Ascending aorta (tissue), 2 donors: Measurements from ENCODE around the gene CD22. TPM values are rescaled to one million over a fixed set of nuclear protein-coding genes. Genes with fewer than 3 reads are reported as not detected.

Source experiments
- DNase-seq, 2 donors: peaks; one replicate each; pipeline ENCODE4 v3.0.0-alpha.2; 2019; ENCODE audit warnings: low spot score in 2 of 2
- H3K27ac ChIP-seq, 2 donors: fragments of 200-600 bp; sonication (generic); one replicate each; pipeline ENCODE4 v1.5.1; 2016 to 2017; ENCODE audit warnings: mild to moderate bottlenecking in 1 of 2
- H3K27me3 ChIP-seq: fragments of 200-600 bp; sonication (generic); one replicate; pipeline ENCODE4 v1.5.1; 2017
- H3K36me3 ChIP-seq, 2 donors: fragments of 200-600 bp; sonication (generic); one replicate each; pipeline ENCODE4 v1.5.1; 2016
- H3K4me1 ChIP-seq, 2 donors: fragments of 200-600 bp; sonication (generic); one replicate each; pipeline ENCODE4 v1.5.1; 2016 to 2017; ENCODE audit warnings: mild to moderate bottlenecking in 1 of 2
- H3K4me3 ChIP-seq, 2 donors: fragments of 200-600 bp; sonication (generic); one replicate each; pipeline ENCODE4 v1.5.1; 2016 to 2017; ENCODE audit warnings: mild to moderate bottlenecking in 1 of 2
- H3K9me3 ChIP-seq, 2 donors: fragments of 200-600 bp; sonication (generic); one replicate each; pipeline ENCODE4 v1.5.1; 2016
- CTCF ChIP-seq, 3 experiments: fragments of 200-600 bp in 2 of 3; fragments of 450-650 bp in 1 of 3; sonication (generic) in 2 of 3; IDR thresholded peaks; one replicate each; pipeline ENCODE4 v1.5.1; 2016 to 2019; ENCODE audit warnings: antibody characterized with exemption in 3 of 3, mild to moderate bottlenecking in 1 of 3, moderate library complexity in 1 of 3
- intact Hi-C: fragments of 100-400 bp; cut with DNase I; formaldehyde crosslinking; loops from one replicate; pipeline ENCODE4 v1.15.1; 2023
- total RNA-seq: library from RNA; depleted of rRNA; stranded (reverse); fragments of >200 nt; gene quantifications from one replicate; pipeline ENCODE4 v1.1.0, GENCODE V29; 2016

The CD22 gene
- total RNA-seq, 1 donor from 2014 or later, result 0.75 TPM

- no peaks in the 10 kb centered on the region for H3K27me3 ChIP-seq
- TF ChIP-seq CTCF (IDR thresholded peaks at IDR 0.05), result no peak
- intact Hi-C loops, result no loop called here
Observed at GRCh38 chr19:35341006-35341405, 12.0 kb downstream of the CD22 start.

DNA sequence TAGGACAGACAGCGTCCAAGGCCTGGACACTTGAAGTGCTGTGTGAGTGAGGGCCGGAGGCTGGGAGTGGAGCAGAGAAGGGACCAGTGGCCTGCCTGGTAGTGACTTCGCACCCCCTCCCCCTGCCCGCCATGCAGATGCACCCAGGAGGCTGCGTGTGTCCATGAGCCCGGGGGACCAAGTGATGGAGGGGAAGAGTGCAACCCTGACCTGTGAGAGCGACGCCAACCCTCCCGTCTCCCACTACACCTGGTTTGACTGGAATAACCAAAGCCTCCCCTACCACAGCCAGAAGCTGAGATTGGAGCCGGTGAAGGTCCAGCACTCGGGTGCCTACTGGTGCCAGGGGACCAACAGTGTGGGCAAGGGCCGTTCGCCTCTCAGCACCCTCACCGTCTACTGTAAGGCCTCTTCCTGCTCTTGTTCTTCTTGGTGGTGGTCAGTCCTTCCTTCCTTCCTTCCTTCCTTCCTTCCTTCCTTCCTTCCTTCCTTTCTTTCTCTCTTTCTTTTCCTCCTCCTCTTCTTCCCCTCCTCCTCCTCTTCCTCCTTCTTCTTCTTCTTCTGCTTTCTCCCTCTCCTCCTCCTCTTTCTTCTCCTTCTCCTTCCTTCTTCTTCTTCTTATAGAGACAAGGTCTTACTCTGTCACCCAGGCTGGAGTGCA, 12.7 kb downstream of the CD22 start:
- no peak for DNase-seq
- Histone ChIP-seq H3K27me3 (no peaks in the 10 kb centered on the region), H3K4me1 (no peaks in the 10 kb centered on the region), H3K9me3 (no peaks in the 10 kb centered on the region), H3K27ac (no peak overlapping the region), H3K4me3 (no peak overlapping the region), H3K36me3 (no peaks in the 10 kb centered on the region)
- TF ChIP-seq CTCF (IDR thresholded peaks at IDR 0.05), result no peak
- intact Hi-C loops, result no loop called here

More at GRCh38 chr19:35341006-35341405, 12.0 kb downstream of the CD22 start:
- Histone ChIP-seq H3K4me3 (no peak overlapping the region), H3K4me1 (no peaks in the 10 kb centered on the region), H3K9me3 (no peaks in the 10 kb centered on the region), H3K36me3 (no peaks in the 10 kb centered on the region), H3K27ac (no peak overlapping the region)
- DNase-seq, result no peak

DNA sequence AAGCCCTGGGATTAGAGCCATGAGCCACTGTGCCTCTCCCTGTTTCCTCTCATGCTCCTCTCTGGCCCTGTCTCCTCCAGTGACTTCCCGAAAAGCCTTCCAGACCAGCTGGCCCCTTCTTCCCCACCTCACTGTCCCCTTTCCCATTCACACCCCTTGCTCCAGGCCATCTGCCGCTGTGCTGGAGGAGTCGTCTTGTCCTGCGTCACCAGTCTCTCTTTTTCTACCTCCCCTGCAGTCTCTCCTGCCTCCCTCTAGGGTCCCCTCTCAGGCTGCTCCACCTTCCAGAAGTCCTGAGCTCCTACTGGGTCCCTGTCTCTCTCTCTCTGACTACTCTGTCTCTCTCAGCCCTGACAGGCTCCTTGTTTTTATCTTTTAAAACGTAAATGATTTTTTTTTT, 13.4 kb downstream of the CD22 start:
- intact Hi-C loops, result no loop called here
- no peak for DNase-seq
- no peaks in the 10 kb centered on the region for H3K27me3 ChIP-seq
- no peak overlapping the region for H3K4me3 ChIP-seq
- H3K27ac ChIP-seq, result no peak overlapping the region
- H3K9me3 ChIP-seq, result no peaks in the 10 kb centered on the region
- no peaks in the 10 kb centered on the region for H3K36me3 ChIP-seq
- no peaks in the 10 kb centered on the region for H3K4me1 ChIP-seq
- no peak for TF ChIP-seq CTCF (IDR thresholded peaks at IDR 0.05)

DNA sequence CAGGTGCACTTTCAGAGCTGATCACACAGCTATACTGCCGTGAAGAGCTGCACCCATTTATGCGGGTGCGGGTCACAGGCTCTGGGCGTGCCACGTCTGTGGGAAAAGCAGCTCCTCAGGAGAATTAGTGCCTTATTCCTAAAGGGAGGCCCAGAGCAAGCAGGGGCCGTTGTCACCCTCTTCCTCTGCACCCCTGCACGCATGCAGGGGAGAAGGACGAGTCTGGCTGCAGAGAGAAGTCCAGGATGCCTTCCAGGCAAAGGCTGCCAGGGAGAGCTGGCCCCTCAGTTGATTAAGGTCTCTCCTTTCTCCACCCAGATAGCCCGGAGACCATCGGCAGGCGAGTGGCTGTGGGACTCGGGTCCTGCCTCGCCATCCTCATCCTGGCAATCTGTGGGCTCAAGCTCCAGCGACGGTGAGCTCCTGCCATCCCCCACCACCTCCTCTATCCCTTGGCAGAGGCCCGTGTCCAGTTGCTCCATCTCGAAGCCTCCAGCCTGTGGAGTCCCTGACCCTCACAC, 15.6 kb downstream of the CD22 start:
- TF ChIP-seq CTCF (IDR thresholded peaks at IDR 0.05), result no peak
- Histone ChIP-seq H3K27me3 (no peaks in the 10 kb centered on the region), H3K27ac (no peak overlapping the region), H3K4me3 (no peak overlapping the region), H3K36me3 (no peaks in the 10 kb centered on the region), H3K4me1 (no peaks in the 10 kb centered on the region), H3K9me3 (no peaks in the 10 kb centered on the region)
- DNase-seq, result peak in 1 of 2 donors; percentile 42
- intact Hi-C loops, result no loop called here

DNA sequence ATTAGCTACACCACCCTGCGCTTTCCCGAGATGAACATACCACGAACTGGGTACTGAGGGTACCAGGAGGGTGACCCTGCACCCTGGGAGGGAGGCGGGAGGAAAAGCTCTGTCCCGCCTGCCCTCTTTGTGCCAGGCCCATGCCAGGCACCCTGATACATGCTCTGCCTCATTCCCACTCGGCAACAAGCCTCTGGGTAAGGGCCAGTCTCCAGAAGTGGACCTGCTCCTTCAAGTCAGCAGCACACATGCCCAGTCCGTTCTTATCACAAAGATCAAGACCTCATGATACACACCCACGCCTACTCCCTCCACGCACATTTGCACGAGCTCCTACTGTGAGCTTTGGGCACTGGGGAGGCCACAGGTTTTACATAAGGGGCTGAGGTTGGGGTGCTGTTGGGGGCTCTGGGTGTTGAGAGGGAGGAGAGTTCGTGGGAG, 16.7 kb downstream of the CD22 start:
- Histone ChIP-seq H3K4me1 (no peaks in the 10 kb centered on the region), H3K36me3 (no peaks in the 10 kb centered on the region), H3K9me3 (no peaks in the 10 kb centered on the region), H3K27me3 (no peaks in the 10 kb centered on the region), H3K27ac (no peak overlapping the region), H3K4me3 (no peak overlapping the region)
- peak in 1 of 2 donors; percentile 58 for DNase-seq
- intact Hi-C loops, result no loop called here
- no peak for TF ChIP-seq CTCF (IDR thresholded peaks at IDR 0.05)
